Activated CD8-positive, alpha-beta memory T cell treated with anti-CD3 and anti-CD28 coated beads, Interleukin-2, amount 10 ng/mL, durations not matched to agents 7 days and 5 days (primary cell): ENCODE data around the gene GOLGA3. TPM values are rescaled to one million over a fixed set of nuclear protein-coding genes. Genes with fewer than 3 reads are reported as not detected.
"Not testable (repeated sequence)": the region's sequence is repeated elsewhere in the genome, so short reads cannot be mapped to it uniquely, and the experiment has no call there.

Experiments
- ATAC-seq: fragments of 150-1000 bp; cut with Tn5 transposase; one replicate; pipeline ENCODE4 v1.10.0; 2021; ENCODE audit warnings: moderate library complexity
- CTCF ChIA-PET: fragments of 350-600 bp; sonication (Branson Sonifier 250); formaldehyde crosslinking; loops from one replicate; lab custom pipeline; 2021; ENCODE audit warnings: antibody characterized with exemption; lab: Charles Lee
- DNase-seq: peaks from one replicate; pipeline ENCODE4 v3.0.0-alpha.2; 2020
- H3K27ac Mint-ChIP-seq: one replicate; pipeline ENCODE4 v1.8.0; 2021; ENCODE audit warnings: mild to moderate bottlenecking, mixed read lengths
- H3K27me3 Mint-ChIP-seq: one replicate; pipeline ENCODE4 v1.8.0; 2021; ENCODE audit warnings: mixed read lengths
- H3K36me3 Mint-ChIP-seq: one replicate; pipeline ENCODE4 v1.8.0; 2021; ENCODE audit warnings: mild to moderate bottlenecking, mixed read lengths
- H3K4me1 Mint-ChIP-seq: one replicate; pipeline ENCODE4 v1.8.0; 2021; ENCODE audit warnings: mixed read lengths
- H3K4me3 Mint-ChIP-seq: one replicate; pipeline ENCODE4 v1.8.0; 2021; ENCODE audit warnings: mild to moderate bottlenecking, moderate library complexity, mixed read lengths
- H3K9me3 Mint-ChIP-seq: one replicate; pipeline ENCODE4 v1.8.0; 2022; ENCODE audit warnings: low read depth, mixed read lengths
- total RNA-seq, 2 experiments: library from RNA; stranded (reverse); gene quantifications; one replicate each; pipeline ENCODE4 v1.2.3, GENCODE V29; 2021

The GOLGA3 gene
- total RNA-seq, 2 experiments from 2014 or later, result 60.0 to 60.4 TPM

GRCh38 chr12:132776816-132777568, 51.7 kb downstream of the GOLGA3 start:
- H3K9me3 Mint-ChIP-seq, result no peaks in the 10 kb centered on the region
- peaks cover 6% of the 10 kb centered on the region for H3K4me1 Mint-ChIP-seq
- H3K27ac Mint-ChIP-seq, result no peak overlapping the region
- H3K36me3 Mint-ChIP-seq, result peaks cover 45% of the 10 kb centered on the region
- no peak for ATAC-seq
- CTCF ChIA-PET, result interaction anchor here (2.2 to 3.2 kb wide), 2 partner anchors 9 to 33 kb away, joined by 6 to 13 read pairs; no protein-coding TSS in a partner anchor
- H3K4me3 Mint-ChIP-seq, result no peak overlapping the region
- DNase-seq, result no peak
- no peaks in the 10 kb centered on the region for H3K27me3 Mint-ChIP-seq

GRCh38 chr12:132776230-132776625, 52.4 kb downstream of the GOLGA3 start:
- not testable (repeated sequence) for H3K27ac Mint-ChIP-seq, H3K27me3 Mint-ChIP-seq, DNase-seq, ATAC-seq, H3K9me3 Mint-ChIP-seq, H3K4me3 Mint-ChIP-seq
- H3K36me3 Mint-ChIP-seq, result peaks cover 43% of the 10 kb centered on the region
- peaks cover 13% of the 10 kb centered on the region for H3K4me1 Mint-ChIP-seq
- CTCF ChIA-PET, result interaction anchor here (2.2 to 3.2 kb wide), 2 partner anchors 8 to 34 kb away, joined by 6 to 13 read pairs; no protein-coding TSS in a partner anchor

GRCh38 chr12:132775502-132776229, 53.0 kb downstream of the GOLGA3 start:
- H3K9me3 Mint-ChIP-seq, result no peaks in the 10 kb centered on the region
- DNase-seq, result no peak
- H3K27me3 Mint-ChIP-seq, result no peaks in the 10 kb centered on the region
- ATAC-seq, result no peak
- no peak overlapping the region for H3K27ac Mint-ChIP-seq
- CTCF ChIA-PET, result interaction anchor here (1.5 to 2.2 kb wide), 2 partner anchors 35 to 129 kb away, joined by 4 to 6 read pairs; no protein-coding TSS in a partner anchor
- no peak overlapping the region for H3K4me3 Mint-ChIP-seq
- H3K4me1 Mint-ChIP-seq, result peaks cover 15% of the 10 kb centered on the region
- H3K36me3 Mint-ChIP-seq, result peaks cover 41% of the 10 kb centered on the region

GRCh38 chr12:132774646-132775275, 53.9 kb downstream of the GOLGA3 start:
- DNase-seq, result no peak
- ATAC-seq, result no peak
- Mint-ChIP-seq H3K27me3 (no peaks in the 10 kb centered on the region), H3K27ac (no peak overlapping the region), H3K4me1 (peaks cover 16% of the 10 kb centered on the region), H3K4me3 (no peak overlapping the region), H3K36me3 (peaks cover 35% of the 10 kb centered on the region), H3K9me3 (no peaks in the 10 kb centered on the region)
- CTCF ChIA-PET, result interaction anchor here (1.4 to 1.5 kb wide), 2 partner anchors 20 to 130 kb away, joined by 3 to 4 read pairs; no protein-coding TSS in a partner anchor

DNA sequence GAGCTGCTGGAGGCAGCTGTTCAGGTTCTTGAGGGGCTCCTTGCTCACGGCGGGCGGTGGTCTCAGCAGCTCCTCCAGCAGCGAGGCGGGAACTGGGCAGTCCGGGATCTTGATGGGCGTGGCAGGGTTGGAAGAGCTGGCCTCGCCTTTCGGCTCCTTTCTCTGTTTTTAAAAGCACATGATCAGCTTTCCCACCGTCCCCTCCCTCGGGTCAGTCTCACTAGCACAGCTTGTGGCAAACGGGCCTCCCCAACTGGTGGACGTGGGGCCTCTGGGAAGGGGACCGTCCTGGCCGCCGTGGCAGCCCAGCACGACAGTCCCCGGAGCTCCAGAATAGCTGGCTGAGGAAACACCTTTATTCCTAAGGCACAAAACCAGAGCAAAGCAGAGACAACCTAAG, 54.5 kb downstream of the GOLGA3 start:
- H3K9me3 Mint-ChIP-seq, result no peaks in the 10 kb centered on the region
- no peak overlapping the region for H3K4me3 Mint-ChIP-seq
- DNase-seq (no peak), ATAC-seq (no peak)
- no peak overlapping the region for H3K27ac Mint-ChIP-seq
- peaks cover 20% of the 10 kb centered on the region for H3K4me1 Mint-ChIP-seq
- CTCF ChIA-PET, result interaction anchor here (1.4 to 1.5 kb wide), 2 partner anchors 19 to 130 kb away, joined by 3 to 4 read pairs; no protein-coding TSS in a partner anchor
- H3K27me3 Mint-ChIP-seq, result no peaks in the 10 kb centered on the region
- peaks cover 37% of the 10 kb centered on the region for H3K36me3 Mint-ChIP-seq

- Mint-ChIP-seq H3K27ac (no peak overlapping the region), H3K36me3 (peaks cover 42% of the 10 kb centered on the region), H3K27me3 (no peaks in the 10 kb centered on the region), H3K4me3 (no peak overlapping the region), H3K4me1 (peaks cover 27% of the 10 kb centered on the region), H3K9me3 (no peaks in the 10 kb centered on the region)
- CTCF ChIA-PET, result interaction anchor here (0.8 to 3.4 kb wide), 2 partner anchors 127 to 132 kb away, joined by 4 to 13 read pairs; no protein-coding TSS in a partner anchor
- DNase-seq (no peak), ATAC-seq (peak; percentile 4)
These were observed 55.4 kb downstream of the GOLGA3 start for GRCh38 chr12:132773077-132773955.

DNA sequence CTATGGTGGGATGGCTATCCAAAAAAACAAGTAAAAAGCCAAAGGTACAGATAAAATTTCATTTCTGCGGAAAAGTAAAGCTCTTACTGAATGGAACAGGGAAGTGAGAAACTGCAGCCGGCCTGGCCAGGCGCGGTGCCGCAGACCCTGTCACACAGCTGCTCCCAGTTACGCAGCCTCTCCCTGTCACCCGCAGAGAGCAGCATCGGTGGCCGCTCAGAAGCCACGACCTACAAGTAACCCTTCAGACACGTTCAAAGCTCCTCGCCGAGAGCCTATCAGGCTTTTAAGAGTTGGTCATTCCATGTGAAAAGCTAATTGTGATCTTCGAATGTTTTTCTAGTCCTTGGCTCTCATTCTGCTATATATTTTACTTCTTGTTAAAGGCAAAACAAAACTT, 56.1 kb downstream of the GOLGA3 start:
- peaks cover 30% of the 10 kb centered on the region for H3K4me1 Mint-ChIP-seq

DNA sequence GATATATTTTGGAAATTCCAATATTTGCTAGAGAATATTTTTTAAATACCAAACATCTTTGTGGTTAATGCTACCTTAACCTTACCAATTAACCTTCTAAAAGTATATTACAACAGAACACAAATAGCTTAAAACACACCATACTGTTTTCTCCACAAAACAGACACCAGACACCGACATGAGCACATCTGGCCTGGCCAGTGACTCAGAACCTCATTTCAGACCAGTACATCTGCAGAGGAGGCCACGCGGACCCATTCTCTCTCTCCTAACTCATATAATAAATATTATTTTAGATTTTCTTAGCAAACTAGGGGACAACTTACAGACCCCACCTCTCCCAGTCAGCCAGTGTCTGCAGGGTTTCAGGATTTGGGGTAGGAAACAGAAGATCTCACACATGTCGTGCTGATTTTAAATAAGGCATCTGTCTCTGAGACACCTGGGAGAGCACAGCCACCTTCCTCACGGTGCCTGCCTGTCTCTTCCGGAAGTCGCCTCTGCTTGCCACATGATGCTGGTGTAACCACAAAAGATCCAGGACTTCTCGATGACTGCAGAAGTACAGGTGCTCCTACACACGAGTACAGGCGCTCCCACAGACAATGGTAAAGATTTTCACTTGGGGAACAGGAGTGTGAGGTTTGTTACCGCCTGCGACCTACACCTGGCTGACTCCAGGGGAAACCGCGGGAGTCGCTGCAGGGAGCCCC, 57.4 kb downstream of the GOLGA3 start:
- Mint-ChIP-seq H3K9me3 (no peaks in the 10 kb centered on the region), H3K27ac (peak overlapping the region; percentile 65), H3K27me3 (no peaks in the 10 kb centered on the region), H3K4me1 (peaks cover 32% of the 10 kb centered on the region), H3K4me3 (no peak overlapping the region), H3K36me3 (peaks cover 36% of the 10 kb centered on the region)
- peak; percentile 59 for DNase-seq
- ATAC-seq, result peak; percentile 64
- CTCF ChIA-PET, result interaction anchor here (3.4 kb wide), 1 partner anchor 134 kb away, joined by 13 read pairs; no protein-coding TSS in a partner anchor

More for the DNA sequence above, 56.1 kb downstream of the GOLGA3 start:
- no peak overlapping the region for H3K27ac Mint-ChIP-seq
- ATAC-seq (no peak), DNase-seq (no peak)
- H3K36me3 Mint-ChIP-seq, result peaks cover 41% of the 10 kb centered on the region
- CTCF ChIA-PET, result interaction anchor here (0.8 to 3.4 kb wide), 2 partner anchors 128 to 132 kb away, joined by 4 to 13 read pairs; no protein-coding TSS in a partner anchor
- H3K9me3 Mint-ChIP-seq, result no peaks in the 10 kb centered on the region
- H3K27me3 Mint-ChIP-seq, result no peaks in the 10 kb centered on the region
- no peak overlapping the region for H3K4me3 Mint-ChIP-seq

GRCh38 chr12:132766380-132767085, 62.1 kb downstream of the GOLGA3 start:
- H3K27ac Mint-ChIP-seq, result no peak overlapping the region
- no peak overlapping the region for H3K4me3 Mint-ChIP-seq
- CTCF ChIA-PET, result interaction anchor here (0.7 to 2.6 kb wide), 6 partner anchors 11 to 415 kb away, joined by 3 to 13 read pairs (median 4); partner anchors contain the start of gene ZNF268
- no peaks in the 10 kb centered on the region for H3K9me3 Mint-ChIP-seq
- H3K27me3 Mint-ChIP-seq, result no peaks in the 10 kb centered on the region
- H3K4me1 Mint-ChIP-seq, result peaks cover 31% of the 10 kb centered on the region
- DNase-seq, result no peak
- peaks cover 17% of the 10 kb centered on the region for H3K36me3 Mint-ChIP-seq
- no peak for ATAC-seq

GRCh38 chr12:132765361-132765760, 63.3 kb downstream of the GOLGA3 start:
- Mint-ChIP-seq H3K4me3 (no peak overlapping the region), H3K9me3 (no peaks in the 10 kb centered on the region), H3K36me3 (peaks cover 18% of the 10 kb centered on the region), H3K27me3 (no peaks in the 10 kb centered on the region), H3K27ac (no peak overlapping the region), H3K4me1 (peaks cover 31% of the 10 kb centered on the region)
- CTCF ChIA-PET, result no interaction called here
- DNase-seq, result no peak
- no peak for ATAC-seq

DNA sequence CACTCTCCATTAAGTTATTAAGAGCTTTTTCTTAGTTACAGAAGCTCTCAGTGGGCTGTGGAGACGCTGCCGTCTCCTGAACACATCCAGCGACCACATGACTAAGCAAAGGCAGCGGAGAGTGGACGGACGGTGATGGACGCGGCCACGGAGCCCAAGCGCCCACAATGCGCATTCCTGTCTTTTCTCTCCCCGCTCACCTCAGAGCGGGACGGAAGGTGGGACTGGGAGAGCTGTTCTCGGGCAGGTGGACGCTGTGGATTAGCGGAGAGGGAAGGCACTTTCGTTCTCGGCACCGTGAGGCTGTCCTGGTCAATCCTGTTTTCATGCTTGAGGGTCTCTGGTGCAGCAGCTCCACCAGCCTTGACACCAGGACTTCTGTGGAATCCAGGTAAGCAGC, 64.4 kb downstream of the GOLGA3 start:
- H3K4me3 Mint-ChIP-seq, result no peak overlapping the region
- ATAC-seq (no peak), DNase-seq (no peak)
- peaks cover 17% of the 10 kb centered on the region for H3K36me3 Mint-ChIP-seq
- H3K27me3 Mint-ChIP-seq, result no peaks in the 10 kb centered on the region
- H3K9me3 Mint-ChIP-seq, result no peaks in the 10 kb centered on the region
- CTCF ChIA-PET, result interaction anchor here (1.2 kb wide), 1 partner anchor 140 kb away, joined by 4 read pairs; no protein-coding TSS in a partner anchor
- H3K4me1 Mint-ChIP-seq, result peaks cover 34% of the 10 kb centered on the region
- H3K27ac Mint-ChIP-seq, result no peak overlapping the region
